GM12801 (cell line): ENCODE results near the gene BCL2.

ENCODE experiments used
- TF ChIP-seq, protein P1 (sequence below): IDR thresholded peaks from one replicate; pipeline ENCODE4 v1.5.1; 2011; ENCODE audit warnings: control low read depth; ENCODE audit not compliant: insufficient read length; ENCODE audit errors: extremely low read depth

The BCL2 gene

DNA sequence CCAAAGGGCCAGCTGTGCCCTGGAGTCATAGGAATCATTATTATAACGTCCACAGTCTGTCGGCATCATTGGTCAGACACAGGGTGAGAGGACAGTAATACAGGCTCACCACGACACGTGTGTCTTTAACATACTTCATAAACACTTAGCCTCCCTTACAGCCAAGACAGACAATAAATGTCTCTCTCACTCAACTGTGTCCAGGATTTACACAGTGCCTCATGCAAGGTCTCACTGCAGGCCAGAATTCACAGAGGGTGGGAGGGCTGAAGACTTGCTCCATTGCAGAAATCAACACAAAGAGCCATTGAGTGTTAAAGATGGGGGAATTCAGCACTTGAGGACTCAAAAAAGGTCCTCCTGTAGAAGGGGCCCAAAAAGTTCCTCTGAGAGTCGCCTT lies 210.5 kb downstream of the BCL2 start:
- TF ChIP-seq, protein P1, sequence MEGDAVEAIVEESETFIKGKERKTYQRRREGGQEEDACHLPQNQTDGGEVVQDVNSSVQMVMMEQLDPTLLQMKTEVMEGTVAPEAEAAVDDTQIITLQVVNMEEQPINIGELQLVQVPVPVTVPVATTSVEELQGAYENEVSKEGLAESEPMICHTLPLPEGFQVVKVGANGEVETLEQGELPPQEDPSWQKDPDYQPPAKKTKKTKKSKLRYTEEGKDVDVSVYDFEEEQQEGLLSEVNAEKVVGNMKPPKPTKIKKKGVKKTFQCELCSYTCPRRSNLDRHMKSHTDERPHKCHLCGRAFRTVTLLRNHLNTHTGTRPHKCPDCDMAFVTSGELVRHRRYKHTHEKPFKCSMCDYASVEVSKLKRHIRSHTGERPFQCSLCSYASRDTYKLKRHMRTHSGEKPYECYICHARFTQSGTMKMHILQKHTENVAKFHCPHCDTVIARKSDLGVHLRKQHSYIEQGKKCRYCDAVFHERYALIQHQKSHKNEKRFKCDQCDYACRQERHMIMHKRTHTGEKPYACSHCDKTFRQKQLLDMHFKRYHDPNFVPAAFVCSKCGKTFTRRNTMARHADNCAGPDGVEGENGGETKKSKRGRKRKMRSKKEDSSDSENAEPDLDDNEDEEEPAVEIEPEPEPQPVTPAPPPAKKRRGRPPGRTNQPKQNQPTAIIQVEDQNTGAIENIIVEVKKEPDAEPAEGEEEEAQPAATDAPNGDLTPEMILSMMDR = no peak

DNA sequence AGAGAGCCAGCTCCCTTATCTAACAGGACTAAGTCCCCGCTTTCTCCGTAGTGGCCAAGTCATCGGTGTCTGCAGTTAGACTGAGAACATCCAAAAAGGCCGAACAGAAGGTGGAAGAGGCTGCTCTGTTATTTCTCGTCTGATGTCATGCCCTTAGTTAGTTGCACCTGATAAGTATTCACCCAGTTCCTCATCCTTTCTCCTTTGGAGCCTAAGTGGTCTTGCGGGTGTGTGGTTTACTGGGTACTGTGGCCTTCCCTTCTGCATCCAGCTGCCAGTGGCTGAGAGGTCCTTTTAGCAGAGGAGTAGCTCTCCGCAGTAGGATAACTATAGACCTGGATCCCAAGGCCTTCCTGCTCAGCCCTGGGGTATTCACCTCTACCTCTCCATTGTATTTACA lies 211.6 kb downstream of the BCL2 start:
- TF ChIP-seq, protein P1 = no peak

DNA sequence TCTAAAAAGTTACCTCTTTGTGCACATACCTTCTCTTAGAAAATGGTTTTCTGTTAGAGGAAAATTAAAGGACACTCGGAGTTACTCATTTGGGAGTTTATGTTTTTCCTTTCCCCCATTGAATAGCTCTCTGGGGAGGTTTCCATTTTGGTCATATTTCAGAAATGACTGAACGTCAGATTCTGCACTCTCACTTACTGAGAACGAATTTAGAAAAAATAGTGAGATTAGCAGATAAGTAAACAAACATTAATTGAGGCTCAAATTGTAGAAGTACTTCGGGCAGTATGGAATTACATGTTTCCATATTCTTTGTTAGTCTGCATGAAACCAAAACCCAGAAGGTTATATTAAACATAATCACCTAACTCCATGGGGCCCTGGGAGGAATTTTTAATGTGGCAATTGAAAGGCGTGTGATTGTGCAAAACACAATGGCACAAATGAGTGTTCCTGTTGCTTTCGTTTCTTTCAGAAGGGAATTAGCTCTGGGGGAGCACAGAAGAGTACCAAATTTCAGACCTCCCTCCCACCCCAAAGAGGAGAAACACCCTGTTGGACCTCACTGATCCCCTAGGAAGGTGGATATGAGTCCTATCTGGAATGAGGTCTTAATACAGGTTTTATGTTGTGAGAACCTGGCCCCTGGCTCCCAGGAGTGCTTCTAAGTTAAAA lies 212.3 kb downstream of the BCL2 start:
- TF ChIP-seq, protein P1 = no peak

GRCh38 chr18:63106727-63107126 lies 212.8 kb downstream of the BCL2 start:
- TF ChIP-seq, protein P1 = no peak

DNA sequence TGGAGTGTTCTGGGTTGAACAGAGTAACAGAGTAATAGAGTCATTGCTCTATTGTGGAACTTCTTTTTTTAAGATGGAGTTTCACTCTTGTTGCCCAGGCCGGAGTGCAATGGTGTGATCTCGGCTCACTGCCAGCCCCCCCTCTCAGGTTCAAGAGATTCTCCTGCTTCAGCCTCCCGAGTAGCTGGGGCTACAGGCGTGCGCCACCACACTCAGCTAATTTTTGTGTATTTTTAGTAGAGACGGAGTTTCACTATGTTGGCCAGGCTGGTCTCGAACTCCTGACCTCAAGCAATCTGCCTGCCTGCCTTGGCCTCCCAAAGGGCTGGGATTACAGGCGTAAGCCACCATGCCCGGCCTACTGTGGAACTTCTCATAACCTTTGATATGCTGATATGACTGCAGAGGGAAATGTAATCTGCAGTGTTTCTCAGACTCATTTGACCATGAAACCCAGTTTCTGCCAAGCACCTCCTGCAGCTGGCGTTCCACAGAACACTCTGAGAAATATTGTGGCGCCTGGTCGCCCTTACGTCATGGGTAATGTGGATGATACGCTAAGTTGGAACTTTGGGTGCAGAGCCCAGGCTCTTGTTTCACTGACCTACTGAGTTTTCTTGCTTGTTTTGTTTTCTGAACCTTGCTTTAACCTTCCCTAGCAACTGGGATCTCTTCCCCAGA lies 213.8 kb downstream of the BCL2 start:
- TF ChIP-seq, protein P1 = no peak

DNA sequence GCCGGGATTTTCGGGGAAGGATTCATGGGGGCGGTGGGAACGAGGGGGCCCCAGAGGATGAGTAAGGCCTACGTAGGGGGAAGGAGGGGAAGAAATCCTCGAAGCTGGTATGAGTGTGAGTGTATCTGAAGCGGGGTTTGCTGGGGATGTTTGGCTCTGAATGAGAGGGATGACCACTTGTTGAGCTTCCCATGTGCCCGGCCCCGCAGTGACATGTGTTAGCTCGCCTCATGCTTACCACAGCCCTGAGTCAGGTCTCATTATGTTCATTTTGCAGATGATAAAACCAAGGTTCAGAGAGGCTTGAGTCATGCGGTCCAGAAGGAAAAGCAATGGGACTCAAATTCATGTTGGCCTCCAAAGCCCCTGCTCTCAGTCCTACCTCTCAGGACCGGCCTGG lies 214.7 kb downstream of the BCL2 start:
- TF ChIP-seq, protein P1 = no peak

GRCh38 chr18:63102941-63103744 lies 216.4 kb downstream of the BCL2 start:
- TF ChIP-seq, protein P1 = no peak
